GM19328 (cell line): ENCODE results near the gene ROM1.
A peak's percentile ranks its signal among the peaks of the same experiment; 100 is the strongest.
"Not testable (repeated sequence)": the region's sequence is repeated elsewhere in the genome, so short reads cannot be mapped to it uniquely, and the experiment has no call there.

Source experiments
- ATAC-seq: cut with Tn5 transposase; IDR thresholded peaks from one replicate; pipeline ENCODE4 v1.9.1; 2021; ENCODE audit warnings: mild to moderate bottlenecking, moderate library complexity; ENCODE audit not compliant: unreplicated experiment

Gene ROM1

GRCh38 chr11:62607714-62608113 lies 5.3 kb upstream of the ROM1 start:
- no peak for ATAC-seq

- ATAC-seq = no peak
Measured at GRCh38 chr11:62608776-62609175, 4.3 kb upstream of the ROM1 start.

- ATAC-seq = no peak
Measured at GRCh38 chr11:62610403-62610802, 2.7 kb upstream of the ROM1 start.

GRCh38 chr11:62610814-62611704 lies 2.0 kb upstream of the ROM1 start:
- no peak for ATAC-seq

- no peak for ATAC-seq
Measured at GRCh38 chr11:62611705-62612365, 1.2 kb upstream of the ROM1 start.

- ATAC-seq = no peak
Measured at GRCh38 chr11:62613291-62613778, 278 bp downstream of the ROM1 start.

DNA sequence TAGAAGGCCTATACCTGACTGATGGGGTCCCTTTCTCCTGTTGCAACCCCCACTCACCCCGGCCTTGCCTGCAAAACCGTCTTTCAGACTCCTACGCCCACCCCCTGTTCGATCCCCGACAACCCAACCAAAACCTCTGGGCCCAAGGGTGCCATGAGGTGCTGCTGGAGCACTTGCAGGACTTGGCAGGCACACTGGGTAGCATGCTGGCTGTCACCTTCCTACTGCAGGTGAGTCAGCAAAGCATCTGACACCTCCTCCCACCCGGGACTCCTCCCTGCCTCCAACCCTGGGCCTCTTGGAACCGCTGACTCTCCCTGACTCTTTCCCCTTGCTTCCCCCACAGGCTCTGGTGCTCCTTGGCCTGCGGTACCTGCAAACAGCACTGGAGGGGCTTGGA lies 1.2 kb downstream of the ROM1 start:
- ATAC-seq = no peak

GRCh38 chr11:62615521-62615920 lies 2.5 kb downstream of the ROM1 start:
- no peak for ATAC-seq

DNA sequence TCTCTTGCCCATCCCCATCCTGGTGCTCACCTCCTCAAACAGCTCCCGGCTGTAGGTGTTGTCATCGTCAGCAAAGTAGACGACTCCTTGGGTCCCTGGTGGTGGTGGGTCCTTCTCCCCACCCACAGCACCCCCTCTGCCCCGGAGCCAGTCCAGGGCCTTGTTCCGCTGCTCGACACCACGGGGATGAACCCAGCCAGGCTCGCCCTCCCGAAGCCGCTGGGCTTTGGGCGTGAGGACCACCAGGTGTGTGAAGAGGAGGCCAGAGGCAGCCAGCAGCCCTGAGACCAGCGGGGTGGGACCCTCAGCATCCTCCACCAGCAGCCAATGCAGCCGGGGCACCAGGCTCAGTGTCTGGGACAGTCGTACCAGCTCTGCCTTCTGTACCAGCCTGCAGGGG lies 3.9 kb downstream of the ROM1 start:
- not testable (repeated sequence) for ATAC-seq

DNA sequence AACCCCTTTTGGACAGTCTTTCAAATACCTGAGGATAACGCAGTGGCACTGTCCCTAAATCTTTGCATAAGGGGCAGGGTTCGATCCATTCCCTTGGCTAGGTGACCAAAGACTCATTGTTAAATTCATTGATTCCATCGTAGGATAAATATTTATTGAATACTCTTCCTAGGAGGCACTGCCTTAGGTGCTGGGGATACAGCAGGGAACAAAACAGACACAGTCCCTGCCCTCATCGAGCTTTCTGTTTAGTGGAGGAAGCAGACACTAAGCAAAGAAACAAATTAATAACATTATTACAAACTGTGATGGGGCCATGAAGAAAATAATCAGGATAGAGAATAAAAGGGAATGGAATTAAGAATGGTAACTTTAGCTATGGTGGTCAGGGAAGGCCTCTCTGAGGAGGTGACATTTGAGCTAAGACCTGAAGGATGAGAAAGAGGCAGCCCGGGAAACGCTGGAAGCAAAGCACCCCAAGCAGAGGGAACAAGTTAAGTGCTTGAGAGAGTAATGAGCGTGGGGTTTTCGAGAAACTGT lies 8.0 kb downstream of the ROM1 start:
- ATAC-seq = no peak

GRCh38 chr11:62621567-62622470 lies 8.8 kb downstream of the ROM1 start, which contains the start of gene B3GAT3:
TSS of gene B3GAT3 (minus strand) at chr11:62621986. CDS start at chr11:62621947, 39 bp downstream.
- ATAC-seq = peak; percentile 90

- ATAC-seq = no peak
Measured at GRCh38 chr11:62622476-62623089, 9.5 kb downstream of the ROM1 start.

DNA sequence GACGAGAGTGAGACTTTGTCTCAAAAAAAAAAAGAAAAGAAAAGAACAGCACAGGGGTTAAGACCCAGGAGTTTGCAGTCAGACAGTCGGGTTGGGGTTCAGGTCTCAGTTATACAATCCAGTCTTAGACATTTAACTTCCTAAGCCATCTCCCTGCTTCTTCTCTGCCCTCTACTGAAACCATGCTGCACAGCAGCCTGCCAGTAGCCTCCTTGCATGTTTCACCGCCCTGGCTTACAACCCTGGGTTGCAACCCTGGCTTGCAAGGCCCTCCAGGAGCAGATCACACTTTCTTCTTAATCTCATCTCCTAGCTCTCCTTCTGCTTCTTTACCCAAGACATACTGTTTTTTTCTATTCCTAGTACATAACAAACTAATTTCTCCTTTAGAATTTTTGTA lies 14.7 kb downstream of the ROM1 start:
- no peak for ATAC-seq

- ATAC-seq = no peak
Measured at GRCh38 chr11:62632492-62632891, 19.4 kb downstream of the ROM1 start.

GRCh38 chr11:62644220-62644619 lies 31.2 kb downstream of the ROM1 start:
- no peak for ATAC-seq

GRCh38 chr11:62645671-62645945 lies 32.6 kb downstream of the ROM1 start:
- no peak for ATAC-seq

DNA sequence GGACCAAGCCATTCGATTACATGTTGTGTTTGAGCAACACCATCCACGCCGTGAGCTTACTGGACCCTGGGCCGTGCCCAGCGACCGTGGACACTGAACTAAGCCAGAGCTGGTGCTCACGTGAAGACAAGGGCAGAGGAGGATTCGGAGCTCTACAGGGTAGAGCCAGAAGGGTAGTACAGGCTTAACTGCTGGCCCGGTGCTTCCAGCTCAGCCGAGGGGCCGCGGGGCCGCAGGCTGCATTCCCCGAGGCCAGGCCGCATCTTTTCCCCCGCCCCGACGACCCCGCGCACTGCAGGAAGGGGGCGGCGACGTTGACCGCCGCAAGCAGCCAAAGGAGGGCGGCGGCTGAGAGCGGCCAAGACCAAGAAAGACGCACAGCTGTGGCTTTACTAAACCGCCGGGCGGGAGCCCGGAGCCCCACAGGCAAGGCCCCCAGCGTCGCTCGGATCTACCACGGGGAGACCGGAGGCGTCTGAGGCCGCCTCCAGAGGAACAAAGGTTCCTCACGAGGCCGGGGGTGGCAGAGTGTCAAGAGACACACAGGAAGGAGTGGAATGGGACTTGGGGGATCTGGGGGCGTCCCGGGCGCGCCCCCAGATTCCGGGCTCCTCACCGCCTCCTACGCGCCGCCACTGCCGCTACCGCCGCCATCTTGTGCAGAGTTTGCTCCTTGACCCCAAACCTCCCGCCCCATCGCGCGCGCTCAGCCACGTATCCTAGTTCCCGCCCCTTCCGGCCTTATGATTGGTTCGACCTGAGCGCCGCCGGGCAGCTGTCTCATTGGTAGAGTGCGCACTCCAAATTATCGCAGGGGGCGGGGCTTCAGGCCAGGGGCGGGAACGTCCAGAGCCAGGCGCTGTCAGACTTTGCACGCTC lies 33.1 kb downstream of the ROM1 start, which contains the start of gene GANAB:
Gene GANAB (minus strand): TSS at position 668 of the 879 bp plus-strand sequence. CDS start 14 bp downstream, at position 654.
- peak; percentile 94 for ATAC-seq

DNA sequence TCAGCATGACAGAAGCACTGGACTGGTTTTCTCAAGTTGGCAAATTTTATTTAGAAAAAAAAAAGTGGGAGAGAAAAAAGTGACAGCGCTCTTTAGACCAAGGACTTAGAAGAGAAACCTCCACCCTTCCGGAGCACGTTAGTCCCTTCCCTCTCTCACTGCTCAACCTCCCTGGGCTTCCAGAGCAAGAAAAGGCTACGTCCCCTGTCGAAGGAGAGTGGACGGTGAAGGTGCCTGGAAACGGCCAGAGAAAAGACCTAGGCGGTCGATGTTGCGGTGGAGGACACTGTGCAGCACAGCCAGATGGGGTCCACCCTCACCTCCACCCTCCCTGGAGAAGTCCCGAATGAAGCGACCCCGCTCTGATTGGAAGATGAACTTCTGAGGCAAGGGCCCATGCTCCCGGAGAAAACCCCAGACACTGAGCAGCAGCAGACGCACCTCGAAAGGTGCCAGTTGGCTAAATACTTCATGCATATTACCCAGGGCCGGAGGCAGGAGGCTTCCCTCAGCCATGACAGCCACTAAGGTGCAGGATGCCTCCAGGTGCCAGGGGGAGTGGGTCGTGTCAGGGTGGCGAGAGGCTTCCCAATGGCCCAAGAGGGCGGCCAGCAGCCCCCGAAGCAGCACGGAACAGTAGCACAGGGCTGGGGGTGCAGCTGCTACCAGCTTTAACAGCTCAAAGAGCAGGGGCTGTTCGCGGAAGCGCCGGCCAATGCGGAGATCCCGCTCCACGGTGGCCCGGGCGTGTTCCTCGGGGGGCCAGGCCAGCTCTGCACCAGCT lies 34.0 kb downstream of the ROM1 start:
- ATAC-seq = no peak

GRCh38 chr11:62647609-62648005 lies 34.5 kb downstream of the ROM1 start:
- no peak for ATAC-seq
